Measurements from ENCODE around the gene YKT6.

DNA sequence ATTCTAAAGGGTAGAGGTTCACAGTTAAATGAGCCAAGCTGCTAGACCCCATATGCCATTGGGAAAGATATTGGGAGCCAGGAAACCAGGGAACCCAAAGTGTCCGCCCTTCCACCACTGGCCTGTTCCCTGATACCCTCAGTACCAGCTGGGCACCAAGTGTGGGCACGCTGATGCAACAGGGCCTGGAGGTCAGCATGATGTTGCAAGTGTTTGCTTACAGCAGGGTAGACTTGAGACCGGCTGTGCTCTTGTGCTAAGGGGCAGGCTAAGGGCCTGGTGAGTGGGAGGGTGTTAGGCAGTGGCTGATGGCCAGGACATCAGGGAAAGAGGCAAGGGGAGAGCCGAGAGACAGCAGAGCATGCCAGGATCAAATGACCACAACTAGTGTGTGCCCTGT is 38.6 kb upstream of the YKT6 start:
- TF ChIP-seq, protein P1, sequence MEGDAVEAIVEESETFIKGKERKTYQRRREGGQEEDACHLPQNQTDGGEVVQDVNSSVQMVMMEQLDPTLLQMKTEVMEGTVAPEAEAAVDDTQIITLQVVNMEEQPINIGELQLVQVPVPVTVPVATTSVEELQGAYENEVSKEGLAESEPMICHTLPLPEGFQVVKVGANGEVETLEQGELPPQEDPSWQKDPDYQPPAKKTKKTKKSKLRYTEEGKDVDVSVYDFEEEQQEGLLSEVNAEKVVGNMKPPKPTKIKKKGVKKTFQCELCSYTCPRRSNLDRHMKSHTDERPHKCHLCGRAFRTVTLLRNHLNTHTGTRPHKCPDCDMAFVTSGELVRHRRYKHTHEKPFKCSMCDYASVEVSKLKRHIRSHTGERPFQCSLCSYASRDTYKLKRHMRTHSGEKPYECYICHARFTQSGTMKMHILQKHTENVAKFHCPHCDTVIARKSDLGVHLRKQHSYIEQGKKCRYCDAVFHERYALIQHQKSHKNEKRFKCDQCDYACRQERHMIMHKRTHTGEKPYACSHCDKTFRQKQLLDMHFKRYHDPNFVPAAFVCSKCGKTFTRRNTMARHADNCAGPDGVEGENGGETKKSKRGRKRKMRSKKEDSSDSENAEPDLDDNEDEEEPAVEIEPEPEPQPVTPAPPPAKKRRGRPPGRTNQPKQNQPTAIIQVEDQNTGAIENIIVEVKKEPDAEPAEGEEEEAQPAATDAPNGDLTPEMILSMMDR (optimal IDR thresholded peaks at IDR 0.05 in 1 of 3, IDR thresholded peaks at IDR 0.05 in 1 of 3, conservative IDR thresholded peaks at IDR 0.05 in 1 of 3; ENCODE audit: extremely low read depth in 1 of 3, insufficient read depth in 2 of 3, low read length in 3 of 3): no peak
- no peak for TF ChIP-seq EZH2 (IDR thresholded peaks at IDR 0.05; ENCODE audit: low read length)

Data from keratinocyte (primary cell).